GM21619 (cell line): ENCODE results near the gene SRGAP1.
A peak's percentile ranks its signal among the peaks of the same experiment; 100 is the strongest.
"Not testable (repeated sequence)": the region's sequence is repeated elsewhere in the genome, so short reads cannot be mapped to it uniquely, and the experiment has no call there.

Experiments
- ATAC-seq: cut with Tn5 transposase; IDR thresholded peaks from one replicate; pipeline ENCODE4 v1.9.1; 2021; ENCODE audit not compliant: unreplicated experiment

Gene SRGAP1

DNA sequence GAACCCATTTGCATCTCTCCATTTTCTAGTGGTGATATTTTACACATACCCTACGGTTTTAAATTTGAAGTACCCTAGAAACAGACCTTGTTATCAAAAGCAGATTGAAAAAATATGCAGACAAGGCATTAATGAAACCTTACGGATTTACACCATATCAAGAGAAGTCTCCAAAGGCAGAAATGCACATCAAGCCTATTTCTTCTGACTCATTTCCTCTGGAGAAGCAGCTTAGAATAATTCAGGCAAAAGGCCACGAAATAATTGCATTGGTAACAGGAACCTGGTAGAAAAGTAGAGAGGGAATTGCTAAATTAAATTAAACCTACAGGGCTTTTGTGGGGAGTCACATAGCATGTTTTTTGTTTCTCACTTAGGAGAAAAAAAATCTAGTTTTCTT is 342.9 kb downstream of the SRGAP1 start:
- no peak for ATAC-seq

DNA sequence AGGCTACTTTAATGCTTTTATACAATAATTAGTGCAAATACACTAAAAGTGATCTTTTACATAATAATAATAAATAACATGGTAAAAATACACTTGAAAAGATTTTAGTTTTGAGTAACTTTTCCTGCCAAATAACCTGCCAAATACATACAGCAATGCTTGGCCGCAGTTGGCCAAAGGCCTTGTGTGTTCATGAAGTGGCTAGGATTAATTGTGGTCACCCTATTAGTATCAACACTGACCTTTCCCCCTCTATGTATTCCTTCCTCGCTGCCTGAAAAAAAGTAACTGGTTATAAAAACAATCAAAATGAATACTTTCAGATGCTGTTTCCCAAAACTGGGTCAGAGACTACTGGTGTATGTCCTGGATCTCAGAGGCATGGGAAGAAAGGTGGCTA is 343.3 kb downstream of the SRGAP1 start:
- ATAC-seq = no peak

DNA sequence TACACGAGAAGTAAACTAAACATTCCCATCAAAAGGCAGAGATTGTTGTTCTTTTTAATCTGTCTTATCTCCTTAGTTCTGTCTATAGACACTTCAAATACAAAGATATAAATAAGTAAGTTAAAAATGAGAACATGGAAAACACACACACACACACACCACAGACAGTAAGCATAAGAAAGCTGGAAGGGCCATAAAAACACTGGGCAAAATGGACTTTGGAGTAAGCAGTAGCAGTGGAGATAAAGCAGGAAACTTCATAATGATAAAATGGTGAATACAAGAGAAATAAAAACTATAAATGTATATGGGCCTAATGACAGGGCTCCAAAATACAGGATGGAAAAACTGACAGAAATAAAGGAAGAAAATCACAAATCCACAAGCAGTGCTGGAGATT is 345.0 kb downstream of the SRGAP1 start:
- ATAC-seq = no peak

DNA sequence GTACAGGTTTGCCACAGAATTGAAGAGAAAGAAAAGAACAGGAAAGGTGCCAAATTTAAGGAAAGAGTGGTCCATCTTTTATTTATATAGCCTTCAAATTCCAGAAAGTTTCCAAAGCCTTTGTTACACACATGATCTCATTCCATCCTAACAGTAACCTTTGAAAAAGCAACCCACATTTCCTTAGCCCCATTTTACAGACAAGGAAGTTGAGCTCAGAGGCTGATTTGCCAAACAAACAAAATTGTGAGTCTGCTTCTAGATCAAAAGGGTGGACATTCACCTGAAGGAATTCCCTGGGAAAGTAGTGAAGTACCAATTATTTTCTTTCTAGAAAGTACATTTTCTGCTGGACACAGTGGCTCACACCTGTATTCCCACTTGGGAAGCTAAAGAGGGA is 345.6 kb downstream of the SRGAP1 start:
- no peak for ATAC-seq

DNA sequence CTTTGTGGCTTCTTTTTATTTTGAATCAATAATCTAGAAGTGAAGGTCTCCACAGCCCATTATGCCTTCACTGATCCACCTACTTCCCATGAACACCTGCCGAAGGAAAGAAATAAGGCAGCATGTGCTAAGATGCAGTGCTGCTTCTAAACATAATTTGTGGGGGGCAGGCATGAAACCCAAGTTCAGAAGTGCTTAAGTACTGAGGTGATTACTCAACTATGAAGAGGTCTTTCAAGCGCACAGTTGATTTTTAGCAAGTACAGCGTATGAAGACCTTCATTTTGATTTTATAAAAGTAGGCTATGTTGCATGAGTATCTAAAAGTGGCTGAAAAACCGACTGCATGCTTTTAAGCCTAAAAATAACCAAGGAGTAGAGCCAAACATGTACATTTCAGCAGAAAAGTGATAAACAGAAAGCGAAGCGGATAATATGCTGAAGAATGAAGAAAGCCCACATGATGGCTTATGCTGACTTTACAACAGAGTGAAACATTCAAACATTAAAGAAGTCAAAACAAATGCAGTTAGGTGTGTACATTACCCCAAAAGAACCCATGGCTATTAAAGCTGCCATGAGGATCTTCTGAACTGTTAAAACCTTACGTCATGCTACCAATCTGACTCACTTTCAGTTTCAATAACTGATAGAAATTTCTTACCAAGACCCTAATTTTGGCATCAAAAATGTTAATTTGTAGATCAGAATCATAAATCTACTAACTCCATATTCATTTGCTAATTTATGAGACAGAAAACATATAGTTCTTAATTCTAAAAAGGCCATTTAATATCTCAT is 348.3 kb downstream of the SRGAP1 start:
- ATAC-seq = peak; percentile 95

DNA sequence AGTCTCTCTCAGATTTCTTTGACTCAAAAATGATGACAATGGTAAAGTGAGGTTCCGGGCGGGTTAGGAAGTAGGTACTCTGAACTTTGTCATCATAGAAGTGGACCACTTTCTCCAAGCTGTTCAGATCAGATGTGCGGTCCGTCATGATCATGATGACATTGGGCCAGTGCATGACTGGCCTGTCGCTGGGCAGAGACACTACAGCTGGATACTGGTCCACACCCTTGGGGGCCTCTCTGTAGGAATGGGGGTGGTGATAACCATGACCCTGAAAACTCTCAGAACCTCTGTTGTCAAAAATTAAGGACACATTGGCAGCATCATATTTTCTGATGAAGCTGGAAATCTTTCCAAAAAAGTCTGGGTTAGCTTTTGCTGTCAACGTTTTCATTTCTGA is 349.4 kb downstream of the SRGAP1 start:
- ATAC-seq = no peak

DNA sequence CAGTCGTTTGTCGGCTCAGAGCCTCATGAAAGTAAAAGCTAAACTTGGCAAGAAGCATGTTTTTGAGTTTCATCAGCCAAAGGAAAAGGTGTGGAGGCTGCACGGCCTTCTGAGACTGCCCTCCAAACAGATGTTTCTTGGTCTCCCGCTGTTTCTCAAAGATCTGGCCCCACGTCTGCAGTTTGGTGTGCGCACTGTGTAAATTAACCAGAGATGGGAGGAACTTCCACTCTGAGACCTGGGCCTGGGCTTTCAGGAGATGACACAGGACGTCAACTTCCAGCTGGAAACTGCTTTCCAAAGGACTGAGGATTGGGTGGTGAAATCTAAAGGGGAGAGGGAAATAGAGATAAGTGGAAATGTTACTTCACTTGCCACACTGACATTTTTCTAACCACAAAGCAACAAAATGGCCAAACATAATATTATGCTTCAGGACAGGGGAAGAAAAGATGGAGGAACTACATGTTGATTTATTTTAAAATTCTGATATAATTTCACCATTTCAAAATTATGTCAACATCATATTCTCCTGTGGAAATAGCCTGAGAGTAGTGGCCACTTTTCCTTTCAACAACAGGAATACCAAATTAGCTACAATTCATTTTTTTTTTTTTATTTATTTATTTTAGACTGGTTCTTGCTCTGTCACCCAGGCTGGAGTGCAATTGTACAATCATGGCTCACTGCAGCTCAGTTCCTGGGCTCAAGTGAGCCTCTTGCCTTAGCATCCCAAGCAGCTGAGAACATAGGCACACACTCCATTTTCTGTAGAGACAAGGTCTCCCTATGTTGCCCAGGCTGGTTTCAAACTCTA is 350.0 kb downstream of the SRGAP1 start:
- no peak for ATAC-seq

DNA sequence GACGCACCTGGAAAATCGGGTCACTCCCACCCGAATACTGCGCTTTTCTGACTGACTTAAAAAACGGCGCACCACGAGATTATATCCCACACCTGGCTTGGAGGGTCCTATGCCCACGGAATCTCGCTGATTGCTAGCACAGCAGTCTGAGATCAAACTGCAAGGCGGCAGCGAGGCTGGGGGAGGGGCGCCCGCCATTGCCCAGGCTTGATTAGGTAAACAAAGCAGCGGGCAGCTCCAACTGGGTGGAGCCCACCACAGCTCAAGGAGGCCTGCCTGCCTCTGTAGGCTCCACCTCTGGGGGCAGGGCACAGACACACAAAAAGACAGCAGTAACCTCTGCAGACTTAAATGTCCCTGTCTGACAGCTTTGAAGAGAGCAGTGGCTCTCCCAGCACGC is 351.3 kb downstream of the SRGAP1 start:
- ATAC-seq = not testable (repeated sequence)

DNA sequence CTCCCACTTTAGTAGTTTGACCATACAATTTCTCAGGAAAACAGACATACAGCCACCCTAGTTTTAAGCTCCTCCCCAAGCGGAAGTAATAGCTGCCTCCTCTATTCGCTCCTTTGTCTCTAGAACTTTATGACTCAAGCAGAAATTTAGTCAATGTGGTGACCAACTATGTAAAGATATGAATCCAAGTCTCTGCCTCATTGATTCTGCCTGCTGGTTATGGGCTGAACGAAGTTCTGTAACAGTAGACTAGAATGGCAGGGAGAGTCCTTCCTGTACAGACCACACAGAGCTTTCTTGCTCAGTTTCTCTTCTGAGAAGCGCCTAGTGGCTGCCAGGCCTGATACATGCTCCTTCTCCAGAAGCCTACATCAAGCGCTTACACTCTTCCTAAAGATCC is 358.5 kb downstream of the SRGAP1 start:
- no peak for ATAC-seq

DNA sequence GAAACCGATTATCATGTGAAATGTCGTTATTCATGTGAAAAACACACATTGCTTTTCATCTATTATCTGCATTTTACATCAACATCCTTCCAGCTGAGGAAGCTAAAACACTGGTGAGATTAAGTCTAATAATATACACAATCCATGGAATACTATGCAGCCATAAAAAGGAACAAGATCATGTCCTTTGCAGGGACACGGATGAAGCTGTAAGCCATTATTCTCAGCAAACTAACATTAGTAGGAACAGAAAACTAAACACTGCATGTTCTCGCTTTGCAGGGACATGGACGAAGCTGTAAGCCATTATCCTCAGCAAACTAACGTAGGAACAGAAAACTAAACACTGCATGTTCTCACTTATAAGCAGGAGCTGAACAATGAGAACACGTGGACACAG is 359.3 kb downstream of the SRGAP1 start:
- ATAC-seq = no peak

DNA sequence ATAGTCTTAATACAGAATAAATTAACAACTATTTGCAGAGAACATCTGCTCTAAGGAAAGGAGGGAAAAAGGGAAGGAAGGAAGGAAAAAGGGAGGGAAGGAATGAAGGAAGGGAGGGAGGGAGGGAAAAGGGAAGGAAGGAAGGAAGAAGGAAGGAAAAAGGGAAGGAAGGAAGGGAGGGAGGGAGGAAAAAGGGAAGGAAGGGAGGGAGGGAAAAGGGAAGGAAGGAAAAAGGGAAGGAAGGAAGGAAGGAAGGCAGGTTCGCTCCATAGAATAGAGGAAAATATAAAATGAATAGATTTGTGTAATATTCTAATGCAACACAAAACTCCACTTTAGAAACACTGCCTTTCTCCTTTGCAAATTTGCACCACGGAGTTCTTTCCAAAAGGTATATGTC is 361.0 kb downstream of the SRGAP1 start:
- ATAC-seq = no peak

DNA sequence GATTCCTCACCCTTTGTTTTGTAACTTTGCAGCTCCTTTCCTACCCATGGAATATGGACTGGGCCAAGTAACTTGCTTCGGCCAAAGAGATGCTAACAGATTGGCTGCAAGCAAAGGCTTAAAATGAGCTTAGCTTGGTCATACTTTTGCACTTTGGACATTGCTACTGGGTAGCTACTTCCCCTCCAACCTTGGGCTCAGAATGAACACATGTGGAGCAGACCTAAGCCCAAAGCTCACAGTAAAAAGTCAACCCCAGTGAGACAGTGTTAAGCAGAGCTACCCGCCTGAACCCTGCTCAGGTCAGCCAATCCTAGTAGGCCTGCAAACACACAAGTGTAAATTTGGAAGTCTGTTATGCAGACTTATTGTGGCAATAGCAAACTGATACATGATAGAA is 363.0 kb downstream of the SRGAP1 start:
- no peak for ATAC-seq
